OCI-LY1 (cell line): ENCODE results near the gene SLC2A13.

Source experiments
- EZH2 ChIP-seq: fragments of 200-600 bp; sonication (generic), shearing (Covaris generic); IDR thresholded peaks from 2 replicates; pipeline ENCODE4 v1.8.0; 2017; ENCODE audit warnings: borderline replicate concordance, mixed run types, mild to moderate bottlenecking, antibody characterized with exemption, low read length, moderate library complexity, mixed read lengths
- TF ChIP-seq, protein P1 (sequence below): fragments of 200-600 bp; sonication (generic), shearing (Covaris generic); IDR thresholded peaks from 2 replicates; pipeline ENCODE4 v1.5.1; 2017; ENCODE audit warnings: mild to moderate bottlenecking, antibody characterized with exemption, low read length, moderate library complexity, mixed read lengths

DNA sequence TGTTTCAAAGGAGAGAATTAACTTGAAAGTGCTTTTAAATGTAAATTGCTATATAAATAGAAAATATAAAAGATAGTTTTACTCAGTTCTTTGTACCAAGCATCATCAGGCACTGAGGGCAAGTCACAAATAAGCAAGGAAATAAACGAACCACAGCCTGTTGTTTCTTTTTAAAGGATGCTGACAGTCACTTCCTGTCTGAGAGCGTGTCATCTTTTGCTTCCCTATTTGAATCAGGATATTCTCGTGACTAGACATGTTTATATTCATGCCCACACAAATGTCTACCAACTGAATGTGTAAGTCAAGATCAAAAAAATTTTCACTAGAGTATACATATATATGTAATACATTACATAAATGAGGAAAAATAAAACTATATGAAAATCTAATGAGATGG, 31.4 kb upstream of the SLC2A13 start:
- TF ChIP-seq, protein P1, sequence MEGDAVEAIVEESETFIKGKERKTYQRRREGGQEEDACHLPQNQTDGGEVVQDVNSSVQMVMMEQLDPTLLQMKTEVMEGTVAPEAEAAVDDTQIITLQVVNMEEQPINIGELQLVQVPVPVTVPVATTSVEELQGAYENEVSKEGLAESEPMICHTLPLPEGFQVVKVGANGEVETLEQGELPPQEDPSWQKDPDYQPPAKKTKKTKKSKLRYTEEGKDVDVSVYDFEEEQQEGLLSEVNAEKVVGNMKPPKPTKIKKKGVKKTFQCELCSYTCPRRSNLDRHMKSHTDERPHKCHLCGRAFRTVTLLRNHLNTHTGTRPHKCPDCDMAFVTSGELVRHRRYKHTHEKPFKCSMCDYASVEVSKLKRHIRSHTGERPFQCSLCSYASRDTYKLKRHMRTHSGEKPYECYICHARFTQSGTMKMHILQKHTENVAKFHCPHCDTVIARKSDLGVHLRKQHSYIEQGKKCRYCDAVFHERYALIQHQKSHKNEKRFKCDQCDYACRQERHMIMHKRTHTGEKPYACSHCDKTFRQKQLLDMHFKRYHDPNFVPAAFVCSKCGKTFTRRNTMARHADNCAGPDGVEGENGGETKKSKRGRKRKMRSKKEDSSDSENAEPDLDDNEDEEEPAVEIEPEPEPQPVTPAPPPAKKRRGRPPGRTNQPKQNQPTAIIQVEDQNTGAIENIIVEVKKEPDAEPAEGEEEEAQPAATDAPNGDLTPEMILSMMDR = no peak
- TF ChIP-seq EZH2 = no peak
